C4-2B (cell line): Measurements from ENCODE around the gene ELAVL3.
"Not testable (repeated sequence)": the region's sequence is repeated elsewhere in the genome, so short reads cannot be mapped to it uniquely, and the experiment has no call there.

Experiments used
- CTCF ChIP-seq: fragments of 450-650 bp; conservative IDR thresholded peaks from 2 replicates; pipeline ENCODE4 v1.5.1; 2017; ENCODE audit warnings: mild to moderate bottlenecking
- ZFX ChIP-seq: fragments of 450-650 bp; IDR thresholded peaks from 2 replicates; pipeline ENCODE4 v1.6.1; 2017

GRCh38 chr19:11455233-11455554, 25.7 kb downstream of the ELAVL3 start:
- not testable (repeated sequence) for TF ChIP-seq CTCF, ZFX
